ENCODE data around the gene COL23A1.

GRCh38 chr5:178525906-178526732 is 64.1 kb downstream of the COL23A1 start:
- TF ChIP-seq CTCF (IDR thresholded peaks at IDR 0.05; ENCODE audit: low read depth, low read length), result no peak
- TF ChIP-seq EZH2phosphoT487 (IDR thresholded peaks at IDR 0.05; ENCODE audit: low read depth), result no peak

Data from OCI-LY3 (cell line).